Nephron (organoid): Measurements from ENCODE around the gene TGFBR3L.

Source experiments
- H3K27ac Mint-ChIP-seq, 3 experiments: 2 replicates each; pipeline ENCODE4 v1.8.0; 2020; ENCODE audit warnings: mixed read lengths in 3 of 3, mild to moderate bottlenecking in 2 of 3, moderate library complexity in 1 of 3
- H3K27me3 Mint-ChIP-seq: 2 replicates; pipeline ENCODE4 v1.8.0; 2021; ENCODE audit warnings: low read depth, mild to moderate bottlenecking, moderate library complexity, mixed read lengths
- H3K36me3 Mint-ChIP-seq: 2 replicates; pipeline ENCODE4 v1.8.0; 2020; ENCODE audit warnings: low read depth, mixed read lengths
- H3K4me1 Mint-ChIP-seq: 2 replicates; pipeline ENCODE4 v1.8.0; 2020; ENCODE audit warnings: mixed read lengths
- H3K4me3 Mint-ChIP-seq, 3 experiments: 2 replicates each; pipeline ENCODE4 v1.8.0; 2020; ENCODE audit warnings: mild to moderate bottlenecking in 3 of 3, mixed read lengths in 3 of 3, moderate library complexity in 2 of 3
- H3K9me3 Mint-ChIP-seq: 2 replicates; pipeline ENCODE4 v1.8.0; 2020; ENCODE audit warnings: mixed read lengths
- TF ChIP-seq, protein P1 (sequence below), 3 experiments: fragments of 200-600 bp; sonication (generic); IDR thresholded peaks; one replicate each; pipeline ENCODE4 v1.5.0; 2021; ENCODE audit warnings: antibody characterized with exemption in 3 of 3; ENCODE audit not compliant: unreplicated experiment in 3 of 3

TGFBR3L gene

GRCh38 chr19:7872306-7873204 lies 42.1 kb upstream of the TGFBR3L start:
- H3K27me3 Mint-ChIP-seq, result peaks cover 51% of the 10 kb centered on the region
- H3K27ac Mint-ChIP-seq, result peak overlapping the region; percentile 91 to 99 (median 98)
- peaks cover 16% of the 10 kb centered on the region for H3K4me1 Mint-ChIP-seq
- peak overlapping the region; percentile 80 to 84 (median 80) for H3K4me3 Mint-ChIP-seq
- no peaks in the 10 kb centered on the region for H3K9me3 Mint-ChIP-seq
- H3K36me3 Mint-ChIP-seq, result no peaks in the 10 kb centered on the region
- TF ChIP-seq, protein P1, sequence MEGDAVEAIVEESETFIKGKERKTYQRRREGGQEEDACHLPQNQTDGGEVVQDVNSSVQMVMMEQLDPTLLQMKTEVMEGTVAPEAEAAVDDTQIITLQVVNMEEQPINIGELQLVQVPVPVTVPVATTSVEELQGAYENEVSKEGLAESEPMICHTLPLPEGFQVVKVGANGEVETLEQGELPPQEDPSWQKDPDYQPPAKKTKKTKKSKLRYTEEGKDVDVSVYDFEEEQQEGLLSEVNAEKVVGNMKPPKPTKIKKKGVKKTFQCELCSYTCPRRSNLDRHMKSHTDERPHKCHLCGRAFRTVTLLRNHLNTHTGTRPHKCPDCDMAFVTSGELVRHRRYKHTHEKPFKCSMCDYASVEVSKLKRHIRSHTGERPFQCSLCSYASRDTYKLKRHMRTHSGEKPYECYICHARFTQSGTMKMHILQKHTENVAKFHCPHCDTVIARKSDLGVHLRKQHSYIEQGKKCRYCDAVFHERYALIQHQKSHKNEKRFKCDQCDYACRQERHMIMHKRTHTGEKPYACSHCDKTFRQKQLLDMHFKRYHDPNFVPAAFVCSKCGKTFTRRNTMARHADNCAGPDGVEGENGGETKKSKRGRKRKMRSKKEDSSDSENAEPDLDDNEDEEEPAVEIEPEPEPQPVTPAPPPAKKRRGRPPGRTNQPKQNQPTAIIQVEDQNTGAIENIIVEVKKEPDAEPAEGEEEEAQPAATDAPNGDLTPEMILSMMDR (IDR thresholded peaks at IDR 0.05; ENCODE audit: unreplicated experiment in 3 of 3), result no peak

DNA sequence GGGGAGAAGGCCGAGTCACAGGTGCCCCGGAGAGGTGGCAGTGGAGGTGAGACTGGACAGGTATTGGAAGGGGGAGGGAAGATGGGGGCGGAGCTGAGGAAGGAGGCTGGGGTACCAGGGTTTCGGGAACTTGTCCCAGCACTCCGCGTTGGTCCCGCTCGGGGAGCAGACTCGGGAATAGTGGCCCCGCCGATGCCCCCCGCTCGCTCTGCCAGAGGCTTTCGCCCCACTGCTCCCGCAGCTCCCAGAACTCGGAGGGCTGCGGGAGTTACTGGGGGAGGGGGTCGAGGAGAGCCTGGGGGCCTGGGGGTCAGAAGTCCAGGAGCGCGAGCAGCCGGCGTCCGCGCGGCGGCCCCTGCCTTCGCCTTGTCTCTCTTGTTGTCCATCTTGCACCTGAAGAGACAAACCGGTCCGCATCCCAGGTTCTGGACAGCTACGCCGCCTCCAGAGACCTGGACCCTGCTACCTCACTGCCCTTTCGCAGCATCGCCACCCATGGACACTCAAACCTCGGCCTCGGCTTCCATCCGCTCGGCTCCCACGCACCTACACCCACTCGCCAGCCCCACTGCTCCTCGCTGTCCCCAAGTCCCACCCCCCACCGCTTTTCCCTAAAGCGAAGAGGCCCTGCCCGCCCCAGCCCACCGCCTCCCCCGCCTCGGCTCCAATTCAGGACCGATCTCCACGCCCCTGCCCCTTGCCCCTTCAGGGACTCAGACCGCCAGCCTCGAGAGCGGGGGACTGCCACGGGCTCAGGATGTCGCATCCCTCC lies 41.1 kb upstream of the TGFBR3L start:
- TF ChIP-seq, protein P1 (IDR thresholded peaks at IDR 0.05; ENCODE audit: unreplicated experiment in 3 of 3), result no peak
- H3K4me3 Mint-ChIP-seq, result peak overlapping the region; percentile 87 to 89 (median 87)
- no peaks in the 10 kb centered on the region for H3K9me3 Mint-ChIP-seq
- H3K27me3 Mint-ChIP-seq, result peaks cover 48% of the 10 kb centered on the region
- H3K27ac Mint-ChIP-seq, result peak overlapping the region in 1 of 3 experiments; percentile 60
- peaks cover 17% of the 10 kb centered on the region for H3K4me1 Mint-ChIP-seq
- no peaks in the 10 kb centered on the region for H3K36me3 Mint-ChIP-seq

GRCh38 chr19:7874076-7874896 lies 40.3 kb upstream of the TGFBR3L start, which contains the start of gene PRR36:
Gene PRR36 (minus strand): TSS chr19:7874390. CDS start chr19:7873689, 701 bp downstream.
- peaks cover 48% of the 10 kb centered on the region for H3K27me3 Mint-ChIP-seq
- H3K27ac Mint-ChIP-seq, result peak within 1 kb of the TSS in 1 of 3 experiments; percentile 60
- H3K4me1 Mint-ChIP-seq, result peaks cover 17% of the 10 kb centered on the region
- no peaks in the 10 kb centered on the region for H3K36me3 Mint-ChIP-seq
- no peaks in the 10 kb centered on the region for H3K9me3 Mint-ChIP-seq
- peak within 1 kb of the TSS; percentile 87 to 89 (median 87) for H3K4me3 Mint-ChIP-seq
- TF ChIP-seq, protein P1 (IDR thresholded peaks at IDR 0.05; ENCODE audit: unreplicated experiment in 3 of 3), result no peak

DNA sequence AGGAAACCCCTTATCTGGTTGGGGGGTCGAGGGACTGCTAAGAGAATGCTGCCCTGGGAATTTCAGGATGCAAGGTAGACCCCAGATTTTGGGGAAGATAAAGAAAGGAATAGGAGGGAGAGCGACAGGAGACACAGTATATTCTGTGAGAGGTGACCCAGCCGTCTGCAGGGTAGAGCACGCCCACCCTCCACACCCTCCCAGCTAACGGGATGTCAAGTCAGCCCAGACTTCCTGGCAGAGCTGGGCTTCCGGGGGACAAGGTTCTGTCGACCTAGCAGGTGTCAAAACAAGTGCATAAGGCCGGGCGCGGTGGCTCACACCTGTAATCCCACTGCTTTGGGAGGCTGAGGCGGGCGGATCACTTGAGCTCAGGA lies 39.7 kb upstream of the TGFBR3L start:
- H3K9me3 Mint-ChIP-seq, result no peaks in the 10 kb centered on the region
- peaks cover 17% of the 10 kb centered on the region for H3K4me1 Mint-ChIP-seq
- H3K27ac Mint-ChIP-seq, result peak overlapping the region in 1 of 3 experiments; percentile 37
- H3K4me3 Mint-ChIP-seq, result peak overlapping the region; percentile 78 to 83 (median 83)
- peaks cover 47% of the 10 kb centered on the region for H3K27me3 Mint-ChIP-seq
- TF ChIP-seq, protein P1 (IDR thresholded peaks at IDR 0.05; ENCODE audit: unreplicated experiment in 3 of 3), result no peak
- no peaks in the 10 kb centered on the region for H3K36me3 Mint-ChIP-seq

- Mint-ChIP-seq H3K9me3 (no peaks in the 10 kb centered on the region), H3K4me1 (peaks cover 5% of the 10 kb centered on the region), H3K27ac (no peak overlapping the region), H3K4me3 (peak overlapping the region in 1 of 3 experiments; percentile 10), H3K36me3 (no peaks in the 10 kb centered on the region), H3K27me3 (peaks cover 37% of the 10 kb centered on the region)
- TF ChIP-seq, protein P1 (IDR thresholded peaks at IDR 0.05; ENCODE audit: unreplicated experiment in 3 of 3), result no peak
Measured at GRCh38 chr19:7877249-7877836, 37.3 kb upstream of the TGFBR3L start.
